HG03571 (cell line): ENCODE measurements around the gene IFFO2.
A peak's percentile ranks its signal among the peaks of the same experiment; 100 is the strongest.

Experiments used
- ATAC-seq: cut with Tn5 transposase; IDR thresholded peaks from one replicate; pipeline ENCODE4 v1.9.1; 2021; ENCODE audit not compliant: unreplicated experiment

IFFO2 gene

GRCh38 chr1:18921516-18922251 lies 34.8 kb downstream of the IFFO2 start:
- ATAC-seq: no peak

GRCh38 chr1:18920931-18921330 lies 35.5 kb downstream of the IFFO2 start:
- no peak for ATAC-seq

- no peak for ATAC-seq
These were observed 36.5 kb downstream of the IFFO2 start for GRCh38 chr1:18919956-18920355.

- no peak for ATAC-seq
These were observed 37.1 kb downstream of the IFFO2 start for GRCh38 chr1:18919197-18919905.

DNA sequence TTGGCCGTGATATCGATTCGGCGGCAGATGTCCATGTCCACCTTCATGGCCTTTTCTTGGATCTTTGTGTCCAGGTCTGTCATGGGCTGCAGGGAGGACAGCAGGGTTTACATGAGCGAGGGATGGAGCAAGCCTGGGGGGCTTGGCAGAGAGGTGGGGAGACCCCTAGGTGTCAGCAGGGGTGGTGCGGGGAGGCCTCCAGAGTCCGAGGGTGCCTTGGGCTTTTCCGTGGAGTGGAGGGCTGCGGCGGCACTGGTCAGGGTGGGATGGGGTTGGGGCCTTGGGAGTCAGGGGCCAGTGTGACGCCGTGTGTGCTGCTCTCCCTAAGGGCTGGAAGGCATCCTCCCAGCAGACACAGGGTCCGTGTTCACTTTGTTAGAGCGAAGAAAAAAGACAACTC lies 38.1 kb downstream of the IFFO2 start:
- ATAC-seq: no peak

DNA sequence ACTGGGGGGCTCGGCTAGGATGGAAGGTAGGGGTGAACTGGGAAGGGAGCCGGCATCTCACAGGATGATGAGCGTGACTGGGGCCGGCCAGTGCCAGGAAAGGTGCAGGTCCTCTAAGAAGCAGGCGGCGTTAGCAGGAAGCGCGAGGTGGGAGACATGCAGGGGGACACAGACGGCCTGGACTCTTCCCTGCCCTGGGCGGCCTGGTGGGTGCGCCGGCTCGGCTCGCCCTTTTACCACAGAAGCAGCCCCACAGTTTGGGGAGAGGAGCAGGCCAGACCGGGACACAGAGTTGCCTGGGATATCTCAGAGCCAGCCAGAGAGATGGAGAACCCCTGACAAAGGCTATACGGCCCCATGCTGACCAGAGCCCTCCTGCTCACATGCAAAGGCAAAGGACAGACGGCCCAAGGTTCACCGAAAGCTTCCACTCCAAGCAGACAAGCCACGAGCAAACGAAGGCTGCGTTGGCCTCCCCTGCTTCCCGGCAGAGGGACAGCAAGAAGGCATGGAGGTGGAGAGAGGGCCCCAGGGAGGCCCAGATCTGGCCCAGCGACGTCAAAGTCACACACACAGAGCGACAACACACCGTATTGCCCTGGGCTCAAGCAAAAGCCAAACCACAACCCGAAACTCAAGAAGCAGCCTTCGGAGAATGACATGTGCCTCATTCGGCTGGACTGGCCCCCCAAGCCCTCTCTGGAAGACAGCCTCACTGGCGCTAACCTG lies 39.2 kb downstream of the IFFO2 start:
- ATAC-seq: no peak

- ATAC-seq: no peak
These were observed 41.1 kb downstream of the IFFO2 start for GRCh38 chr1:18915341-18915740.

DNA sequence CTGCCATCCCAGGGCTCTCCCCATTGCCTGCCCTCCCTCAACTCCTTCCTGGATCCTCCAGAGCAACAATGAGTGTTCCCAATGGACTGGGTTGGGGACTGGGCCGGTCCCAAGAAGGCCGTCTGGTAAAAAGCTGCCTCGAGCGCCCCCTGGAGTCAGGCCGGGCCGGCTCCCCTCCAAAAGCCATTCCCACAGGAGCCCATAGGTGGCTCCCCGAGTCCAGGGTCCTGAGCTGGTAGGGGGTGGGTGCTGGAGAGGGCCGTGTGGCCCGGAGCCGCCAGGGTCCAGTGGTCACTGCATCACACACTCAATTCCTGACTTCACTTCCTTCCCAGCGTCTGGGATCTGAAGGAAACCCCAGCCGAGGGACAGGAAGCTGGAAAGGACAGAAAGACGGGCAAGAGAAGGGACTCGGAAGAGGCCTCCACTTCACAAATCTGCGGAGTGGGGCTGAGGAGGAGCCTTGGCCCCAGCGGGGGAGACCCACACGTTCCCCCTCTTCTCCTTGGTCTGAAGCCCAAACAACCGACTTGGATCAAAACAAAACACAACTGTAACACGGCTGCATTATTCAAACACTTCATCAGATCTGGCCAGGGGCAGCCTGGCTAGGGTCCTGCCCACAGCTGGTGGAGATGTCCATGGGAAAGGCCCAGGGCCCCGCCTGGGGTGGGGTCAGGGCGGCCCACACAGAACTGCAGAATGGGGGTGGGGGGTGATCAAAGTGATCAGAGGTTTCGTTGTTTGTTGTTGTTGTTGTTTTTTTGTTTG lies 43.2 kb downstream of the IFFO2 start:
- ATAC-seq: no peak

DNA sequence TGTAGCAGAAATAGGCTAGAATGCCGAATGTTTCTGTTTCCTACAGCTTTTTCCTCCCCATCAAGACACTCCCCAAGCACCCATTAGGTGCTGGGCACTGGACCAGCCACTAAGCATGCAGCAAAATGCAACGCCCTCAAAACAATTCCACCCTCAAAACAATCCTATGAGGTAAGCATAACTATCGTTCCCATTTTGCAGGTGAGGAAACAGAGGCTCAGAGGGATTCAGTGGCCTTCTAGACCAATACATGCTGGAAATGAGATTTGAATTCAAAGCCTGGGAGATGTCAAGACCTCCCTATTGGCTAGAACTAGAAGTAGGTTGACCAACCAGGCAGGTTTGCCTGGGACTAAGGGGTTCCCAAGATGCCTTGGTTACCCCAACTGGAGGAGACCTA lies 43.9 kb downstream of the IFFO2 start:
- no peak for ATAC-seq

DNA sequence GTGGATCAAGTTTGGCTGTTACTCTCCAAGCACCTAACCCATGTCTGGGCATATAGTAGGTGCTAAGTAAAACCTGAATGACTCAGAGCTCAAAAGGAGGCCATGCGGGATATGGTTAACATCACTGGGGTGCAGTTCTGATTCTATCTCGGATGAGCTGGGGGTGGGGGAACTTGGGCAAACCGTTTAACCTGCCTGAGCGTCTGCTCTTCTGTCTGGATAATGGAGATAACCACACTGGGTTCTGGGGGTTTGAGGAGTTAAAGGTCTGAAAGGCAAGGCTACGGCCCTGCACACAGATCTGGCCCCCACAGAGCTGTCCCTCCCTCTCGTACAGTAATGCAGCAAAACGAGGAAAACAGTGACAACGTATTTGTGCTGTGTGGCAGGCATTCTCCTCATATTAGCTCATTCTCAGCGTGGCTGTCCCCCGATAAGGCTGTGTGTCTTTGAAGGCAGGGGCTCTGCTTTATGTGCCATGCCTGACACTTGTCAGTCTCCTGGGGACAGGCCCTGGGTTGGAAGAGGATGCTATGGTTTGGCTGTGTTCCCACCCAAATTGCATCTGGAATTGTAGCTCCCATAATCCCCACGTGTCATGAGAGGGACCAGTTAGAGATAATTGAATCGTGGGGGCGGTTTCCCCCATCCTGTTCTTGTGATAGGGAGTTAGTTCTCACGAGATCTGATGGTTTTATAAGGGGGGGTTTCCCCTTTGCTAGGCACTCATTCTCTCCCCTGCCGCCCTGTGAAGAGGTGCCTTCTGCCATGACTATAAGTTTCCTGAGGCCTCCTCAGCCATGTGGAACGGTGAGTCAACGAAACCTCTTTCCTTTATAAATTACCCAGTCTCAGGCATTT lies 47.3 kb downstream of the IFFO2 start:
- no peak for ATAC-seq

- no peak for ATAC-seq
These were observed 48.3 kb downstream of the IFFO2 start for GRCh38 chr1:18907917-18908845.

GRCh38 chr1:18907021-18907916 lies 49.2 kb downstream of the IFFO2 start:
- no peak for ATAC-seq

- no peak for ATAC-seq
These were observed 53.2 kb downstream of the IFFO2 start for GRCh38 chr1:18903291-18903756.

- ATAC-seq: peak; percentile 96
These were observed 53.8 kb downstream of the IFFO2 start, which contains the start of gene ALDH4A1 for GRCh38 chr1:18902523-18903290. TSS of gene ALDH4A1 (minus strand) at chr1:18902555. CDS start at chr1:18902523, 32 bp downstream.

GRCh38 chr1:18901952-18902522 lies 54.4 kb downstream of the IFFO2 start:
- ATAC-seq: peak; percentile 3

DNA sequence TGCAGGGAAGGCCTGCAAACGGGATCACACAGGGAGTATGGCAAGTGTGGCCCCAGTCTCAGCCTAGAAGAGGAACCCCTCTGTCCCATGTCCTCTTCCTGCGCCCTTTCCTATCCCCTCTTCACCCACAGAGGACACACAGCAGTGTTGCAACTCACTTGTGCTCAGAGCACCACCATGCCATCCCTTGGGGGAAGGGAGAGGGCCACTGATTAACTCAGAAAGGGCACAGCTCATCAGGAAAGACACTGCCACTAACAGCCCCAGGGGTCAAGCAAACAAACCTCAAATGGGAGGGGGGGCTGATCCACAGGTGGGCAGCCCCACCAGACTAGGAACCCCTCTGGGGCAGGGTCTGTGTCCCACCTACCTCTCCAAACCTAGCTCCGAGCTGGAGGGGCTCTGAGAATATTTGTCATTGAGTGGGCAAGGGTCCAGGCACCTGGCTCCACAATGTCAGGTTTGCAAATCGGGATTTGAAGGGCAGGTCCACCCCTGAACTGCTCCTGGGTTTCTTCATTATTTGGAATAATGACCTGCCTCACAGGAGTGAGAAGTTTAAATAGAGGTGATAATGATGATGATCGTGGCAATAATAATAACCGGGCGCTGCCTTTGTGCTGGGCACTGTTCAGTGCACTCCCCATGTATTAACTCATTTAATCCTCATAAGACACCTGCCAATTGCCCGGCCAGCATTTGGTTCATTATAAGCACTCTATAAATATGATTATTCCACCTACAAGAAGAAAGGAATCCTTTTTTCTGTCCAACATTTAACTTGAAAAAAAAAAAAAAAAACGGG lies 55.1 kb downstream of the IFFO2 start:
- ATAC-seq: no peak
